Muscle layer of duodenum (tissue), 2 donors: Measurements from ENCODE around the gene TSGA10IP.

ENCODE experiments used
- H3K27ac ChIP-seq: one replicate; pipeline ENCODE4 v1.7.0; 2013; ENCODE audit warnings: mild to moderate bottlenecking, low read length
- H3K27me3 ChIP-seq: one replicate; pipeline ENCODE4 v1.7.0; 2013; ENCODE audit warnings: low read depth, mild to moderate bottlenecking, control low read depth, low read length
- H3K36me3 ChIP-seq, 2 donors: one replicate each; pipeline ENCODE4 v1.7.0; 2013; ENCODE audit warnings: low read length in 2 of 2, control low read depth in 1 of 2, mild to moderate bottlenecking in 1 of 2; ENCODE audit not compliant: insufficient read depth in 2 of 2, control insufficient read depth in 1 of 2
- H3K4me1 ChIP-seq, 2 donors: one replicate each; pipeline ENCODE4 v1.7.0; 2013; ENCODE audit warnings: low read length in 2 of 2, mild to moderate bottlenecking in 2 of 2, control low read depth in 1 of 2, moderate library complexity in 1 of 2; ENCODE audit not compliant: insufficient read depth in 2 of 2, control insufficient read depth in 1 of 2
- H3K4me3 ChIP-seq, 2 donors: one replicate each; pipeline ENCODE4 v1.7.0; 2013; ENCODE audit warnings: low read length in 2 of 2, low read depth in 1 of 2, mild to moderate bottlenecking in 1 of 2
- H3K9me3 ChIP-seq, 2 donors: one replicate each; pipeline ENCODE4 v1.7.0; 2013; ENCODE audit warnings: low read length in 2 of 2, control low read depth in 1 of 2, mild to moderate bottlenecking in 1 of 2; ENCODE audit not compliant: control insufficient read depth in 1 of 2
- donor health status: healthy.

Gene TSGA10IP

GRCh38 chr11:65919141-65919572, 26.1 kb upstream of the TSGA10IP start, which contains the start of gene DRAP1:
TSS of gene DRAP1 (plus strand) at chr11:65919426. CDS start at chr11:65919502, 76 bp downstream.
- Histone ChIP-seq H3K4me1 (peaks cover 7 to 54% of the 10 kb centered on the region in 2 donors), H3K36me3 (peaks cover 14 to 26% of the 10 kb centered on the region in 2 donors), H3K9me3 (no peaks in the 10 kb centered on the region), H3K27me3 (no peaks in the 10 kb centered on the region), H3K27ac (peak within 1 kb of the TSS; percentile 90), H3K4me3 (peak within 1 kb of the TSS; percentile 98)

- H3K27me3 ChIP-seq, result no peaks in the 10 kb centered on the region
- H3K36me3 ChIP-seq, result peaks cover 14 to 26% of the 10 kb centered on the region in 2 donors
- peak overlapping the region; percentile 60 to 89 for H3K4me3 ChIP-seq
- no peak overlapping the region for H3K27ac ChIP-seq
- no peaks in the 10 kb centered on the region for H3K9me3 ChIP-seq
- peaks cover 7 to 50% of the 10 kb centered on the region in 2 donors for H3K4me1 ChIP-seq
These were observed 25.5 kb upstream of the TSGA10IP start for GRCh38 chr11:65919573-65920371.

GRCh38 chr11:65920372-65920802, 24.9 kb upstream of the TSGA10IP start:
- Histone ChIP-seq H3K27me3 (no peaks in the 10 kb centered on the region), H3K27ac (no peak overlapping the region), H3K4me3 (peak overlapping the region; percentile 60 to 89), H3K4me1 (peaks cover 7 to 44% of the 10 kb centered on the region in 2 donors), H3K36me3 (peaks cover 14 to 26% of the 10 kb centered on the region in 2 donors), H3K9me3 (no peaks in the 10 kb centered on the region)

- peak overlapping the region; percentile 60 to 89 for H3K4me3 ChIP-seq
- no peaks in the 10 kb centered on the region for H3K27me3 ChIP-seq
- no peaks in the 10 kb centered on the region for H3K9me3 ChIP-seq
- H3K4me1 ChIP-seq, result peaks cover 7 to 37% of the 10 kb centered on the region in 2 donors
- no peak overlapping the region for H3K27ac ChIP-seq
- H3K36me3 ChIP-seq, result peaks cover 14 to 26% of the 10 kb centered on the region in 2 donors
These were observed 24.2 kb upstream of the TSGA10IP start for GRCh38 chr11:65921033-65921555.

GRCh38 chr11:65921876-65922275, 23.4 kb upstream of the TSGA10IP start:
- peaks cover 14 to 23% of the 10 kb centered on the region in 2 donors for H3K36me3 ChIP-seq

GRCh38 chr11:65922565-65922964, 22.7 kb upstream of the TSGA10IP start:
- no peak overlapping the region for H3K4me3 ChIP-seq
- H3K27ac ChIP-seq, result no peak overlapping the region
- H3K9me3 ChIP-seq, result no peaks in the 10 kb centered on the region
- H3K36me3 ChIP-seq, result peaks cover 14 to 17% of the 10 kb centered on the region in 2 donors
- H3K4me1 ChIP-seq, result peaks cover 7 to 22% of the 10 kb centered on the region in 2 donors
- H3K27me3 ChIP-seq, result no peaks in the 10 kb centered on the region

More at GRCh38 chr11:65921876-65922275, 23.4 kb upstream of the TSGA10IP start:
- Histone ChIP-seq H3K27ac (no peak overlapping the region), H3K27me3 (no peaks in the 10 kb centered on the region), H3K4me1 (peaks cover 7 to 29% of the 10 kb centered on the region in 2 donors), H3K4me3 (no peak overlapping the region), H3K9me3 (no peaks in the 10 kb centered on the region)

- H3K4me3 ChIP-seq, result no peak overlapping the region
- peaks cover 12 to 14% of the 10 kb centered on the region in 2 donors for H3K36me3 ChIP-seq
- H3K9me3 ChIP-seq, result no peaks in the 10 kb centered on the region
- no peaks in the 10 kb centered on the region for H3K27me3 ChIP-seq
- peaks cover 5 to 8% of the 10 kb centered on the region in 2 donors for H3K4me1 ChIP-seq
- H3K27ac ChIP-seq, result no peak overlapping the region
These were observed 19.9 kb upstream of the TSGA10IP start for GRCh38 chr11:65925397-65925796.

- H3K9me3 ChIP-seq, result no peaks in the 10 kb centered on the region
- H3K27ac ChIP-seq, result no peak overlapping the region
- H3K4me1 ChIP-seq, result no peaks in the 10 kb centered on the region
- no peaks in the 10 kb centered on the region for H3K27me3 ChIP-seq
- H3K4me3 ChIP-seq, result no peak overlapping the region
- peaks cover 2 to 4% of the 10 kb centered on the region in 2 donors for H3K36me3 ChIP-seq
These were observed 17.3 kb upstream of the TSGA10IP start for GRCh38 chr11:65927904-65928397.

- no peak overlapping the region for H3K27ac ChIP-seq
- no peak overlapping the region for H3K4me3 ChIP-seq
These were observed 16.6 kb upstream of the TSGA10IP start for GRCh38 chr11:65928667-65929066.

GRCh38 chr11:65931773-65932557, 13.3 kb upstream of the TSGA10IP start:
- H3K4me3 ChIP-seq, result no peak overlapping the region
- no peaks in the 10 kb centered on the region for H3K9me3 ChIP-seq
- H3K27me3 ChIP-seq, result no peaks in the 10 kb centered on the region
- H3K36me3 ChIP-seq, result no peaks in the 10 kb centered on the region
- no peaks in the 10 kb centered on the region for H3K4me1 ChIP-seq
- no peak overlapping the region for H3K27ac ChIP-seq

More at GRCh38 chr11:65928667-65929066, 16.6 kb upstream of the TSGA10IP start:
- H3K4me1 ChIP-seq, result no peaks in the 10 kb centered on the region
- no peaks in the 10 kb centered on the region for H3K27me3 ChIP-seq
- H3K36me3 ChIP-seq, result no peaks in the 10 kb centered on the region
- no peaks in the 10 kb centered on the region for H3K9me3 ChIP-seq

GRCh38 chr11:65932558-65932919, 12.7 kb upstream of the TSGA10IP start:
- H3K36me3 ChIP-seq, result no peaks in the 10 kb centered on the region
- no peak overlapping the region for H3K4me3 ChIP-seq
- no peak overlapping the region for H3K27ac ChIP-seq
- H3K27me3 ChIP-seq, result no peaks in the 10 kb centered on the region
- no peaks in the 10 kb centered on the region for H3K4me1 ChIP-seq
- no peaks in the 10 kb centered on the region for H3K9me3 ChIP-seq
